ENCODE measurements around the gene UMODL1. TPM values are rescaled to one million over a fixed set of nuclear protein-coding genes. Genes with fewer than 3 reads are reported as not detected.

Gene UMODL1
- total and polyA plus RNA-seq, 2 experiments from 2014 or later = not detected

- Histone ChIP-seq H3K9me3 (ENCODE audit: low read depth) (no peaks in the 10 kb centered on the region), H3K27me3 (no peaks in the 10 kb centered on the region), H3K4me3 (no peak overlapping the region), H3K36me3 (no peaks in the 10 kb centered on the region), H3K4me1 (ENCODE audit: low read depth) (no peaks in the 10 kb centered on the region), H3K27ac (no peak overlapping the region)
- no peak for TF ChIP-seq CTCF (IDR thresholded peaks at IDR 0.05; ENCODE audit: low read depth, low read length)
- DNase-seq (ENCODE audit: low read depth in 1 of 2, low spot score in 1 of 2) = no peak
Observed at GRCh38 chr21:42161401-42161955, 90.4 kb downstream of the UMODL1 start.

- no peak for DNase-seq (ENCODE audit: low read depth in 1 of 2, low spot score in 1 of 2)
- H3K36me3 ChIP-seq = no peaks in the 10 kb centered on the region
Observed at GRCh38 chr21:42161956-42162681, 91.0 kb downstream of the UMODL1 start.

GRCh38 chr21:42162831-42163510, 91.9 kb downstream of the UMODL1 start:
- no peak for DNase-seq (ENCODE audit: low read depth in 1 of 2, low spot score in 1 of 2)
- Histone ChIP-seq H3K27me3 (no peaks in the 10 kb centered on the region), H3K36me3 (no peaks in the 10 kb centered on the region), H3K9me3 (ENCODE audit: low read depth) (no peaks in the 10 kb centered on the region), H3K27ac (no peak overlapping the region), H3K4me3 (no peak overlapping the region), H3K4me1 (ENCODE audit: low read depth) (no peaks in the 10 kb centered on the region)
- no peak for TF ChIP-seq CTCF (IDR thresholded peaks at IDR 0.05; ENCODE audit: low read depth, low read length)

More at GRCh38 chr21:42161956-42162681, 91.0 kb downstream of the UMODL1 start:
- no peaks in the 10 kb centered on the region for H3K4me1 ChIP-seq (ENCODE audit: low read depth)
- no peak overlapping the region for H3K4me3 ChIP-seq
- H3K9me3 ChIP-seq (ENCODE audit: low read depth) = no peaks in the 10 kb centered on the region
- H3K27ac ChIP-seq = no peak overlapping the region
- no peak for TF ChIP-seq CTCF (IDR thresholded peaks at IDR 0.05; ENCODE audit: low read depth, low read length)
- no peaks in the 10 kb centered on the region for H3K27me3 ChIP-seq

- Histone ChIP-seq H3K9me3 (ENCODE audit: low read depth) (no peaks in the 10 kb centered on the region), H3K4me3 (no peak overlapping the region), H3K27me3 (no peaks in the 10 kb centered on the region), H3K36me3 (no peaks in the 10 kb centered on the region), H3K27ac (no peak overlapping the region), H3K4me1 (ENCODE audit: low read depth) (no peaks in the 10 kb centered on the region)
- no peak for DNase-seq (ENCODE audit: low read depth in 1 of 2, low spot score in 1 of 2)
- TF ChIP-seq CTCF (IDR thresholded peaks at IDR 0.05; ENCODE audit: low read depth, low read length) = no peak
Observed at GRCh38 chr21:42163511-42163863, 92.4 kb downstream of the UMODL1 start.

- peak; percentile 40 for TF ChIP-seq CTCF (IDR thresholded peaks at IDR 0.05; ENCODE audit: low read depth, low read length)
- DNase-seq (ENCODE audit: low read depth in 1 of 2, low spot score in 1 of 2) = peak; percentile 43 to 60
- H3K27me3 ChIP-seq = no peaks in the 10 kb centered on the region
Observed at GRCh38 chr21:42164064-42164789, 93.1 kb downstream of the UMODL1 start.

More at GRCh38 chr21:42164064-42164789, 93.1 kb downstream of the UMODL1 start:
- Histone ChIP-seq H3K27ac (no peak overlapping the region), H3K9me3 (ENCODE audit: low read depth) (no peaks in the 10 kb centered on the region), H3K4me3 (no peak overlapping the region), H3K4me1 (ENCODE audit: low read depth) (no peaks in the 10 kb centered on the region), H3K36me3 (no peaks in the 10 kb centered on the region)

Data from cardiac muscle cell (in vitro differentiated cells and primary cell).